ENCODE data around the gene GYG2. TPM values are rescaled to one million over a fixed set of nuclear protein-coding genes. Genes with fewer than 3 reads are reported as not detected.

The GYG2 gene
- total RNA-seq, 2 donors from 2014 or later: 4.3 to 6.0 TPM

DNA sequence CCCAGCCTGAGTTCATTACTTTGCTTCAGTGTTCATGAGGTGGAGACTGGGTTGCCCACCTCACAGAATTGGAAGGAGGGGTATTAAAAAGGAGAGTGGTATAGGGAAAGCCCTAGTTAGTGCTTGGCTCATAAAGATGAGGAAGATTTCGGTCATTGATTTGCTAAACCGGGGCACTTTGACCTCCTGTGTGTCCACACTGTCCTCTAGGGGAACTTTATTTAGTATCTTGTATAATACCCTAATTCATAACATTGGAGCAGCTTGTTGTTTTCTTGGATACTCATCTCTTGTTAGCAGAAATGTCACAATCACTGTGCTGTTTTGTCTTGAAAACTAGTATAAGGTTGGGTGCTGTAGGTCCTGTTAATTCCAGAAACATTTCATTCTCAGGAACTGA lies 49.8 kb downstream of the GYG2 start:
- peaks cover 0 to 9% of the 10 kb centered on the region in 2 donors for H3K9me3 ChIP-seq
- H3K36me3 ChIP-seq: no peaks in the 10 kb centered on the region
- TF ChIP-seq, protein P1, sequence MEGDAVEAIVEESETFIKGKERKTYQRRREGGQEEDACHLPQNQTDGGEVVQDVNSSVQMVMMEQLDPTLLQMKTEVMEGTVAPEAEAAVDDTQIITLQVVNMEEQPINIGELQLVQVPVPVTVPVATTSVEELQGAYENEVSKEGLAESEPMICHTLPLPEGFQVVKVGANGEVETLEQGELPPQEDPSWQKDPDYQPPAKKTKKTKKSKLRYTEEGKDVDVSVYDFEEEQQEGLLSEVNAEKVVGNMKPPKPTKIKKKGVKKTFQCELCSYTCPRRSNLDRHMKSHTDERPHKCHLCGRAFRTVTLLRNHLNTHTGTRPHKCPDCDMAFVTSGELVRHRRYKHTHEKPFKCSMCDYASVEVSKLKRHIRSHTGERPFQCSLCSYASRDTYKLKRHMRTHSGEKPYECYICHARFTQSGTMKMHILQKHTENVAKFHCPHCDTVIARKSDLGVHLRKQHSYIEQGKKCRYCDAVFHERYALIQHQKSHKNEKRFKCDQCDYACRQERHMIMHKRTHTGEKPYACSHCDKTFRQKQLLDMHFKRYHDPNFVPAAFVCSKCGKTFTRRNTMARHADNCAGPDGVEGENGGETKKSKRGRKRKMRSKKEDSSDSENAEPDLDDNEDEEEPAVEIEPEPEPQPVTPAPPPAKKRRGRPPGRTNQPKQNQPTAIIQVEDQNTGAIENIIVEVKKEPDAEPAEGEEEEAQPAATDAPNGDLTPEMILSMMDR (IDR thresholded peaks at IDR 0.05): no peak
- no peak overlapping the region for H3K4me3 ChIP-seq
- no peak overlapping the region for H3K27ac ChIP-seq
- no peaks in the 10 kb centered on the region for H3K4me1 ChIP-seq
- H3K27me3 ChIP-seq: no peaks in the 10 kb centered on the region
- no peak for DNase-seq (ENCODE audit: low spot score)

DNA sequence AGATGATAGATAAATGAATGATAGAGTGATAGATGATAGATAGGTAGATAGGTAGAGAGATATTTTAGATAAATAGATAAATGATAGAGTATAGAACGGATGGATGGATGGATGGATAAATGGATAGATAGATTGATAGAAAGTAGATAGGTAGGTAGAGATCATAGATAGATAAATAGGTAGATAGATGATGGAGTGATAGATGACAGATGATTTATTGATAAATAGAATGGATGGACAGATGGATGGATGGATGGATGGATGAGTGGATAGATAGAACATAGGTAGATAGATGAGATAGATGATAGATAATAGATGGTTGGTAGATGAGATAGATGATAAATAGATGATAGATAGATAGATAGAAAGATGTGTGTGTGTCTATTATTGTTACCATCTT lies 50.9 kb downstream of the GYG2 start:
- H3K9me3 ChIP-seq: peaks cover 0 to 2% of the 10 kb centered on the region in 2 donors
- H3K36me3 ChIP-seq: no peaks in the 10 kb centered on the region
- no peaks in the 10 kb centered on the region for H3K27me3 ChIP-seq
- DNase-seq (ENCODE audit: low spot score): no peak
- TF ChIP-seq, protein P1 (IDR thresholded peaks at IDR 0.05): no peak
- H3K4me1 ChIP-seq: no peaks in the 10 kb centered on the region
- no peak overlapping the region for H3K27ac ChIP-seq
- H3K4me3 ChIP-seq: no peak overlapping the region

DNA sequence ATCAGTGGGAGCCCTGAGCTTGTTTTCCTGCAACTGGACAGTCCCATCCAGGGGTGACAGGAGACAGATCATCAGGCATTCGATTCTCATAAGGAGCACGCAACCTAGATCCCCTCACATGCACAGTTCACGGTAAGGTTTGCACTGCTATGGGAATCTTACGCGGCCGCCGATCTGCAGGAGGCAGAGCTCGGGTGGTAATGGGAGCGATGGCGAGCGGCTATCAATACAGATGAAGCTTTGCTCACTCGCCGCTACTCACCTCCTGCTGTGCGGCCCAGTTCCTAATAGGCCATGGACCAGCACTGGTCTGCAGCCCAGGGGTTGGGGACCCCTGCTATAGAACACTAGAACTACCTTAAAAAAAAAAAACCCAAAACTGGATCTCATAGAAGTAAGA lies 55.0 kb downstream of the GYG2 start:
- TF ChIP-seq, protein P1 (IDR thresholded peaks at IDR 0.05): no peak
- Histone ChIP-seq H3K9me3 (no peaks in the 10 kb centered on the region), H3K27ac (no peak overlapping the region), H3K27me3 (no peaks in the 10 kb centered on the region), H3K4me1 (no peaks in the 10 kb centered on the region), H3K4me3 (no peak overlapping the region), H3K36me3 (no peaks in the 10 kb centered on the region)
- no peak for DNase-seq (ENCODE audit: low spot score)

DNA sequence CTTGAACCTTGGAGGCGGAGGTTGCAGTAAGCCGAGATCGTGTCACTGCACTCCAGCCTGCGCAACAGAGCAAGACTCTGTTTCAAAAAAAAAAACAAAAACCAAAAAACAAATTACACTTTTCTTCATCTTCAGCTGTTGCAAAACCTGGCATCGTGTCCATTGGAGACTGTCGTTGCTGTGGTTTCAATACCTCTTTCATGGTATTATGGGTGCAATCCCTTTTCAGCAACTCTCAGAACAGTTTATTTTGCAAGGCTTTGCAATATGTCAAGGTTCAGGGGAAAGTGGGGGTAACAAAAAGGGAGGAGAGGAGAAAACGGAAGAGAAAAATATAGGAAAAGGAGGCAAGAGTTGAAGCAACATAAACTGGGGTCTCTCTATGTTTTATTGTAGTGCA lies 59.6 kb downstream of the GYG2 start:
- H3K27ac ChIP-seq: no peak overlapping the region
- H3K4me1 ChIP-seq: no peaks in the 10 kb centered on the region
- TF ChIP-seq, protein P1 (IDR thresholded peaks at IDR 0.05): no peak
- H3K36me3 ChIP-seq: no peaks in the 10 kb centered on the region
- H3K9me3 ChIP-seq: no peaks in the 10 kb centered on the region
- H3K27me3 ChIP-seq: no peaks in the 10 kb centered on the region
- no peak overlapping the region for H3K4me3 ChIP-seq
- no peak for DNase-seq (ENCODE audit: low spot score)

DNA sequence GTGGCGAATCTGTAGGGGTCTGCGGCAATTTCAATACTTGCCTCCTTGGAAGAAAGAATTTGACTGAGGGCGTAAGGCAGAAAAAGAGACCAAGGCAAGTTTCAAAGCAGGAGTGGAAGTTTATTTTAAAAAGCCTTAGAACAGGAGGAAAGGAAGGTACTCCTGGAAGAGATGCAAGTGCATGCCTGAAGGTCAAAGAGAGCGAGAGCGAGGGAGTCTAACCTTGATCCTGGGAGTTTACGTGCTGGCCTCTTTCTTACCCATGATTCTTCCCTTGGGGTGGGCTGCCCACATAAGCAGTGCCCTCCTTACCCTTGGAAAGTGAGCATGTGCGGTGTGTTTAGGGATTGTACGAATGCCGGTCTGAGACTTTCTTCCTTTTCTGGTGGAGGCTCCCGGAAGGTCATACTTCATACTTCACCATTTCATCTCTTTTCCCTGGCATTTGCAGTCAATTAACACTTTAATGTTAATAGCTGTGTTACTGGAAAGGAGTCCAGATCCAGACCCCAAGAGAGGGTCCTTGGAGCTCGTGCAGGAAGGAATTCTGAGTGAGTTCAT lies 60.4 kb downstream of the GYG2 start:
- TF ChIP-seq, protein P1 (IDR thresholded peaks at IDR 0.05): no peak
- Histone ChIP-seq H3K27ac (no peak overlapping the region), H3K4me3 (peak overlapping the region; percentile 26 to 47), H3K27me3 (no peaks in the 10 kb centered on the region), H3K36me3 (no peaks in the 10 kb centered on the region), H3K9me3 (no peaks in the 10 kb centered on the region), H3K4me1 (no peaks in the 10 kb centered on the region)
- no peak for DNase-seq (ENCODE audit: low spot score)

Measured in right atrium auricular region (tissue), 2 donors.